ENCODE measurements around the gene PHKA1.
"Not testable (repeated sequence)": the region's sequence is repeated elsewhere in the genome, so short reads cannot be mapped to it uniquely, and the experiment has no call there.

GRCh38 chrX:72760454-72760853, 46.3 kb upstream of the PHKA1 start:
- not testable (repeated sequence) for TF ChIP-seq CTCF (IDR thresholded peaks at IDR 0.05; ENCODE audit: low read length); EZH2 (optimal IDR thresholded peaks at IDR 0.05; ENCODE audit: low read depth, low read length)
